Hepatocyte (in vitro differentiated cells): ENCODE results near the gene USP28. TPM values are rescaled to one million over a fixed set of nuclear protein-coding genes. Genes with fewer than 3 reads are reported as not detected.

Experiments
- DNase-seq: peaks from one replicate; pipeline ENCODE4 v3.0.0-alpha.2; 2016; ENCODE audit warnings: low spot score
- H2AFZ ChIP-seq: fragments of 200-600 bp; sonication (generic); 2 replicates; pipeline ENCODE4 v1.6.0; 2016; ENCODE audit warnings: antibody characterized with exemption, mild to moderate bottlenecking
- H3K27ac ChIP-seq: fragments of 200-600 bp; sonication (generic); 2 replicates; pipeline ENCODE4 v1.5.1; 2016; ENCODE audit warnings: mild to moderate bottlenecking
- H3K27me3 ChIP-seq: fragments of 200-600 bp; sonication (generic); 2 replicates; pipeline ENCODE4 v1.6.1; 2016
- H3K36me3 ChIP-seq: fragments of 200-600 bp; sonication (generic); replicated peaks from 2 replicates; pipeline ENCODE4 v1.5.1; 2016; ENCODE audit warnings: low read depth; ENCODE audit not compliant: insufficient read depth
- H3K4me1 ChIP-seq: fragments of 200-600 bp; sonication (generic); 2 replicates; pipeline ENCODE4 v1.5.1; 2016; ENCODE audit warnings: mild to moderate bottlenecking, moderate library complexity; ENCODE audit not compliant: insufficient read depth
- H3K4me2 ChIP-seq: fragments of 200-600 bp; sonication (generic); 2 replicates; pipeline ENCODE4 v1.6.0; 2016
- H3K4me3 ChIP-seq: fragments of 200-600 bp; sonication (generic); 2 replicates; pipeline ENCODE4 v1.5.1; 2016; ENCODE audit warnings: mild to moderate bottlenecking
- H3K79me2 ChIP-seq: fragments of 200-600 bp; sonication (generic); 2 replicates; pipeline ENCODE4 v1.6.0; 2017; ENCODE audit warnings: mild to moderate bottlenecking
- H3K9me2 ChIP-seq: fragments of 200-600 bp; sonication (generic); replicated peaks from 2 replicates; pipeline ENCODE4 v1.6.0; 2017; ENCODE audit warnings: mild to moderate bottlenecking; ENCODE audit not compliant: insufficient read depth
- H3K9me3 ChIP-seq: fragments of 200-600 bp; sonication (generic); 2 replicates; pipeline ENCODE4 v1.5.1; 2016; ENCODE audit warnings: low read depth, mild to moderate bottlenecking
- H4K20me1 ChIP-seq: fragments of 200-600 bp; sonication (generic); 2 replicates; pipeline ENCODE4 v1.6.0; 2016; ENCODE audit warnings: mild to moderate bottlenecking; ENCODE audit not compliant: insufficient read depth, poor library complexity, severe bottlenecking
- CTCF ChIP-seq: fragments of 200-600 bp; sonication (generic); IDR thresholded peaks from 2 replicates; pipeline ENCODE4 v1.5.1; 2016; ENCODE audit warnings: antibody characterized with exemption, mild to moderate bottlenecking; ENCODE audit not compliant: poor library complexity
- EZH2 ChIP-seq: fragments of 200-600 bp; sonication (generic); IDR thresholded peaks from 2 replicates; pipeline ENCODE4 v1.6.1; 2016; ENCODE audit warnings: antibody characterized with exemption, mild to moderate bottlenecking, borderline replicate concordance
- EZH2phosphoT487 ChIP-seq: fragments of 200-600 bp; sonication (generic); IDR thresholded peaks from one replicate; pipeline ENCODE4 v1.6.1; 2018; ENCODE audit warnings: antibody characterized with exemption, mild to moderate bottlenecking, low read depth, moderate library complexity; ENCODE audit not compliant: unreplicated experiment, severe bottlenecking
- WGBS: methylation state at CpG from one replicate; pipeline ENCODE4 v1.1.6; 2016; ENCODE audit warnings: low lambda C conversion rate; ENCODE audit errors: missing lambda C conversion rate; 5-methylcytosine and 5-hydroxymethylcytosine counted together
- polyA plus RNA-seq: library from polyadenylated mRNA; unstranded; fragments of >200 nt; fragmentation: Nextera tagmentation; extraction: Ambion mirVana; gene quantifications from 2 replicates; pipeline ENCODE4 v1.2.1, GENCODE V29; 2016
- total RNA-seq: library from RNA; depleted of rRNA; stranded (reverse); fragments of >200 nt; gene quantifications from 2 replicates; pipeline ENCODE4 v1.2.3, GENCODE V29; 2014

The USP28 gene
- total and polyA plus RNA-seq, 2 experiments from 2014 or later = 12.5 to 32.1 TPM

- WGBS = 88% methylated on average over 3 of the region's 3 CpGs
- Histone ChIP-seq H3K36me3 (no peaks in the 10 kb centered on the region), H4K20me1 (no peaks in the 10 kb centered on the region), H3K27me3 (no peaks in the 10 kb centered on the region), H2AFZ (no peak overlapping the region), H3K4me1 (no peaks in the 10 kb centered on the region), H3K4me2 (no peak overlapping the region), H3K9me3 (no peaks in the 10 kb centered on the region), H3K9me2 (no peaks in the 10 kb centered on the region), H3K79me2 (peaks cover 57% of the 10 kb centered on the region), H3K4me3 (no peak overlapping the region), H3K27ac (no peak overlapping the region)
- no peak for DNase-seq
- TF ChIP-seq EZH2phosphoT487 (no peak), CTCF (no peak), EZH2 (no peak)
Measured at GRCh38 chr11:113867843-113868503, 7.4 kb downstream of the USP28 start.

GRCh38 chr11:113865873-113866272, 9.5 kb downstream of the USP28 start:
- Histone ChIP-seq H4K20me1 (no peaks in the 10 kb centered on the region), H3K4me1 (no peaks in the 10 kb centered on the region), H3K79me2 (peaks cover 63% of the 10 kb centered on the region), H3K9me2 (no peaks in the 10 kb centered on the region), H3K9me3 (no peaks in the 10 kb centered on the region), H3K27me3 (no peaks in the 10 kb centered on the region), H2AFZ (no peak overlapping the region), H3K27ac (no peak overlapping the region), H3K4me3 (no peak overlapping the region), H3K36me3 (no peaks in the 10 kb centered on the region), H3K4me2 (no peak overlapping the region)
- 91% methylated on average over 8 of the region's 8 CpGs for WGBS
- TF ChIP-seq EZH2phosphoT487 = no peak
- TF ChIP-seq EZH2 = no peak
- TF ChIP-seq CTCF = no peak
- no peak for DNase-seq

GRCh38 chr11:113864410-113864809, 11.0 kb downstream of the USP28 start:
- no peaks in the 10 kb centered on the region for H4K20me1 ChIP-seq
- 93% methylated on average over 3 of the region's 3 CpGs for whole genome bisulfite sequencing

More at GRCh38 chr11:113864410-113864809, 11.0 kb downstream of the USP28 start:
- no peaks in the 10 kb centered on the region for H3K9me3 ChIP-seq
- peaks cover 65% of the 10 kb centered on the region for H3K79me2 ChIP-seq
- no peak for TF ChIP-seq EZH2phosphoT487
- no peak for TF ChIP-seq CTCF
- TF ChIP-seq EZH2 = no peak
- no peak overlapping the region for H3K4me2 ChIP-seq
- H3K4me3 ChIP-seq = no peak overlapping the region
- H3K27ac ChIP-seq = no peak overlapping the region
- H3K4me1 ChIP-seq = peaks cover 6% of the 10 kb centered on the region
- H3K27me3 ChIP-seq = no peaks in the 10 kb centered on the region
- H3K36me3 ChIP-seq = no peaks in the 10 kb centered on the region
- H2AFZ ChIP-seq = no peak overlapping the region
- DNase-seq = no peak
- H3K9me2 ChIP-seq = no peaks in the 10 kb centered on the region
